HG03342 (cell line): ENCODE data around the gene PNPLA1.
A peak's percentile ranks its signal among the peaks of the same experiment; 100 is the strongest.

Source experiments
- ATAC-seq: cut with Tn5 transposase; IDR thresholded peaks from one replicate; pipeline ENCODE4 v1.9.1; 2021; ENCODE audit warnings: mild to moderate bottlenecking, moderate library complexity; ENCODE audit not compliant: unreplicated experiment

Gene PNPLA1, protein sequence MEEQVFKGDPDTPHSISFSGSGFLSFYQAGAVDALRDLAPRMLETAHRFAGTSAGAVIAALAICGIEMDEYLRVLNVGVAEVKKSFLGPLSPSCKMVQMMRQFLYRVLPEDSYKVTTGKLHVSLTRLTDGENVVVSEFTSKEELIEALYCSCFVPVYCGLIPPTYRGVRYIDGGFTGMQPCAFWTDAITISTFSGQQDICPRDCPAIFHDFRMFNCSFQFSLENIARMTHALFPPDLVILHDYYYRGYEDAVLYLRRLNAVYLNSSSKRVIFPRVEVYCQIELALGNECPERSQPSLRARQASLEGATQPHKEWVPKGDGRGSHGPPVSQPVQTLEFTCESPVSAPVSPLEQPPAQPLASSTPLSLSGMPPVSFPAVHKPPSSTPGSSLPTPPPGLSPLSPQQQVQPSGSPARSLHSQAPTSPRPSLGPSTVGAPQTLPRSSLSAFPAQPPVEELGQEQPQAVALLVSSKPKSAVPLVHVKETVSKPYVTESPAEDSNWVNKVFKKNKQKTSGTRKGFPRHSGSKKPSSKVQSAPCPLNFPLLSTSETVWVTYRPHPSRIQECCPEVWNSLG

DNA sequence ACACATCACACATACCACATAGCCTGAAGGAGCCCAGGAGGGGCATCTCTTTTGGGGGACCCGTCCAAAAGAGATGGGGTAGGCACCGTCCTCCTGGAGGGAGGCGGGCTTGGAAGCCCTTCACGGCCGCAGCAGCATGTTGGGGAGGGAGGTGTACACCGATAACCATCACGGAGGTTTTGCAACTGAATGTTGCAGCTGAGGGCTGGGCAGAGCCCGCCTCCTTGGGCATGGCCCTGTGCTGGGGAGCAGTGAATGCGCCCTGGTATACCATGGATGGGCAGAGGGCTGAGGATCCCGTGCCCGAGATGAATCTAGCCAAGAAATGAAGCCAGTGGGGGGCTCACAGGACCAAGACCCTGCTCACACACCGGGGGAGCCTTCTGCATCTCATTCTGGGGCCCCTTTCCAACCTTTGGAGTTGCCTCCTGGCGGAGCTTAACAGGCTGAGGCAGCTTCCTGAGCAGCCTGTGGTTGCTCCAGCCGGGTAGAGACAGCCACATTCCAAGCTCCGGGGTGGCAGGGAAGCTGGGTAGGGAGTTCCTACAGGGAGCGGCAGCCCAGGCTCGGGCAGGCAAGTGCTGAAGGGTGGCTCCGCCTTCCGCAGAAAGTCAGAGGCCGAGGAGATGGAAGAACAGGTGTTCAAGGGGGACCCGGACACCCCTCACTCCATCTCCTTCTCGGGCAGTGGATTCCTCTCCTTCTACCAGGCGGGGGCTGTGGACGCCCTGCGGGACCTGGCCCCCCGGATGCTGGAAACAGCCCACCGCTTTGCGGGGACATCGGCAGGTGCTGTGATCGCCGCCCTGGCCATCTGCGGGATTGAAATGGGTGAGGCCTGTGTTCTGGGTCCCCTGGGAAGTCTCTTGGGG, at the start of gene PNPLA1:
Gene PNPLA1, plus strand, starts transcription at position 227 of the 872 bp plus-strand sequence. Its CDS starts 400 bp downstream, at position 627.
- no peak for ATAC-seq

DNA sequence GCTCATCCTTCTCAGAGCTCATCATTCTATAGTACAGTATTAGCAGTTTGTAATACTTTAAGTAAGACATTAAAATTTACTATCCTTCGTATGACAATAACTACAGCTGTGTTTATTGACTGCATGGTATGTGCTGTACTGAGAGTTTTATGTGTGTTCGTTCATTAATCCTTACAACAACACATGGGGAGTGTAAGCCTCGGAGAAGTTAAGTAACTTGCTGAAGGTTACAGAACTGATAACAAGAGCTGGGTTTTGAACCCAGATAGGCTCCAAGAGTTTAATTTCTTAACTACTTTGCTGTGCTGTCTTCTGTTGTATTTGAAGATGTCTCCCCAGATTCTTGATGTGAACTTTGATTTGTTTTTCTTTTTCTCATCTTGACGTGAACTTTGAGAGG, 49.6 kb upstream of the PNPLA1 start:
- no peak for ATAC-seq

DNA sequence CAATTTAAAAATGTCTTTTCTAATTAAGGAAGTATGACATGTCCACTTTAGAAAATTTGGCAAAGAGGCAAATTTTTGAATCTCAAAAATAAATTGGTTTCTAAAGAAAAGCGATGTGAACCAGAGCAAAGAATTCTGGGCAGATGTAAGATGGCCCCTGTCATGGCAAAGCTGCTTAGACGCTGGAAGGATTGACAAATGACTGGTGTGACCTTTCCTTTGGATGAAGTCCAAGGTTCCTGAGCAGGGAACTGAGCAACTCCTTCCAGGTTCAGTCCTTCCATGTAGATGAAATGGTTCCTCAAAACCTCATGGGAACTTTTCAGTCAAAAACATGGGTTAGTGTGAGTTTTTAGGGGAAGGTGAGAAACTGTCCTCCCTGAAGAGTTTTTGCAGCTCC, 48.2 kb upstream of the PNPLA1 start:
- ATAC-seq: no peak

DNA sequence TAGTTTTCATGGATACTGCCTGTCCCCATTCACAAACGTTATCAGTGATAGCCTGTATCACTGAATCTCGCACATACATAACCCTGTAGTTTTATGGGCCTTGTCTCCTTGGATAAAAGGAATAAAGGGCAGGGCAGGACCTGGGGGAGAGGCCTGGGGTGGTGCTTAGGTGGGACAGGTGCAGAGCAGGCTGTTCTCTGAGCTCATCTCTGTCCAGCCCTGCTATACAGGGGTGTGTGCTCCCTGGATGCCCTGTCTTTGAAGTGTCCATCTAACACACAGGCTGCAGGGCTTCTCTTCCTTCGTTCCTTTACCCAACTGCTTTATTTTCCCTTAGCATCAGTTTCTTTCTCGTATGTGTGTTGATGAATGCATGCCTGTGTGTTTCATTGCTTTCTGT, 46.9 kb upstream of the PNPLA1 start:
- ATAC-seq: no peak

DNA sequence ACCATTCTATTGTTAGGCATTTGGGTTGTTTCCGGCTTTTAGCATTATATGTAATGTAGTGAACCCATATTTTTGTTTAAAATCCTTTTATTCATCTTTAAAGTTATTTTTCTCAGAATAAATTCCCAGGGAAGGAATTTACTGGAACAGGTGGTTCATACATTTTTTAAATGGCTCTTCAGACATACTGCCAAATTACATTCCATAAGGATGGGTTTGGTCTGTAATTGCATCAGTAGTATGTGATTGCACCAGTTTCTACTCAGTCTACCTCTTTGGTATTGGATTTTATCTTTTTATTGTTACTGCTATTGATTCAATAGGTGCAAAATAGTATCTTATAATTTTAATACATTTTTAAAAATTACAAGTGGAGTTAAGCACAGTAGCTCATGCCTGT, 46.2 kb upstream of the PNPLA1 start:
- ATAC-seq: no peak

DNA sequence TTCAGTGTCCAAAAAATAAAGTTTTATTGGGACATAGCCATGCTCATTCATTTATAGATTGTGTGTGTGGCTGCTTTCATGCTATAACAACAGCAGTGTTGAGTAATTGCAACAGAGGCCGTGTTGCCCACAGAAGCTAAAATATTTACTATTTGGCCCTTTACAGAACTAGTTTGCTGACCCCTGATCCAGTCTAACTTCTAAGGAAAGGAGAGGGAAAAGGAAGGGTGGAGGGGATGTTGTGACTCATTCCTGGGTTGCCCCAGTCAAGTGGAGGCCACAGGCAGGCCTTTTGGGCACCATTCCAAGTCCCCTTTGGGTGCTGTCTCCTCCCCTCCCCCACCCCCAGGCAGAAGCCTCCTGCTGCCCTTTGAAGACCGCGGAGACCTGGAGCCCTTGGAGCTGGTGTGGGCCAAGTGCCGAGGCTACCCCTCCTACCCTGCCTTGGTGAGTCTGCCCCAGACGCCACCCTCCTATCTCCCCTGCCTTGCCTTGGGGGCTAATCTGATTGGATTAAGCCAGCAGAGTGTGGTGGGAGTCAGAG, 44.9 kb upstream of the PNPLA1 start:
- no peak for ATAC-seq

DNA sequence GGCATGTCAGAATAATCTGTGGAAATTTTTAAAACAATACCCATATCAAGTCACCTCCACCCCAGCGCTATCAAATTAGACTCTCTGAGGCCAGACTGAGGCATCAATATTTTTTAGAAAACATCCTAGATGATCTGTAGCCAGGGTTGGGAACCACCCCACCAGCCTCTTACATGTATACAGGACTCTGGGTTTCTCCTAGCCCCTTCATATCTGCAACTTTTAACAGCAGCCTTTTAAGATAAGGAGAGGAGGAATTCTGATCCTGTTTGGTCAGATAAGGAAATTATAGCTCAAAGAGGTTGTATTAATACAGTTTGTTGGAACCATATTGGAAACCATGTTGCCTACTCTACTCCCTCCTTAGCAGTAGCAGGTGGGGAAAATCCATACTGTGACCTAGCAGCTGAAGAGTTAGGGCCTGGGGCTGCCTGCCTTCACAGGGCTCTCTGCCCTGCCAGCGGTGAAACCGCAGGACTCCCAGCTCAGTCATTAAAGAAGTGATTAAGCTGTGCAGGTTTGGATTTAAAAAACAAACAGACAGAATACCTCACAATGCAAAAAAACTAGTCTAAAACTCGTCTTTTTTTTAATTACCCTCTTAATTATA, 43.3 kb upstream of the PNPLA1 start:
- no peak for ATAC-seq

DNA sequence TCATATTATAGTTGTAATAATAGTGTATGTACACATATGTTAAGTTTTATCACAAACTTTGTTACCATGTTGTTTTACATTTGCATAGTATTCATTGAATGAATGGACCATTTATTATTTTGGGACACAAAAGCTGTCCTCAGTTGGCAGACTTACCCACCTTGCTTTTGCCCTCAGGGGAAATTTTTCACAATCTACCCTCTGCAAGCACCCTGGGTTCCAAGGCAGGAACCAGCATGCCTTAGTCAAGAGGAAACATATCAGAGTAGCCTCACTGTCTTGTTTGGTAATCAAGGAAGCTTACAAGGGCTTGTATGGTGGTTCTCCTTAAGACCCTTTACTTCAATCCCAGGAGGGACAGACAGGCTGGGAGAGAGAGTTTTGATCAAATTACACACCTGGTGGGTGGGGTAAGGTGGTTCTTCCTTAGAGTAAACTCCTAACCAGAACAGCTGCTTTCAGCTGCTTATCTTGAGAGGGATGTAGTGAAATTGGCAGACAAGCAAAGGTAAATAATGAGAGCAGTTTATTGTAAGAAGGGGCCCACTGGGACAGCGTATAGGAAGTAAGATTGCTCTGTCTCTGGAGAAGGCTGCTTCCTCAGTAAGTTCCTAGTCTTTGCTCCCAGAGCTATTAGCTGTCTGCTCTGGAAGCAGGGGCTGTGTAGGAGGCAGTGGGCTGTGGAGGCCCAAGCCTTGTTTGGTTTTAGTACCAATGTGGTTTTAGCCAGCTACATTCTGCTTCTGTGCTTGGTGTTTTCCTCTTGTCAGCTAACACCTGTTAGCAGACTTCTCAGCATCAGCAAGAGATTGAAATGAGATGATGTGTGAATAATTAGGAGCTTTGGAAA, 42.3 kb upstream of the PNPLA1 start:
- no peak for ATAC-seq

DNA sequence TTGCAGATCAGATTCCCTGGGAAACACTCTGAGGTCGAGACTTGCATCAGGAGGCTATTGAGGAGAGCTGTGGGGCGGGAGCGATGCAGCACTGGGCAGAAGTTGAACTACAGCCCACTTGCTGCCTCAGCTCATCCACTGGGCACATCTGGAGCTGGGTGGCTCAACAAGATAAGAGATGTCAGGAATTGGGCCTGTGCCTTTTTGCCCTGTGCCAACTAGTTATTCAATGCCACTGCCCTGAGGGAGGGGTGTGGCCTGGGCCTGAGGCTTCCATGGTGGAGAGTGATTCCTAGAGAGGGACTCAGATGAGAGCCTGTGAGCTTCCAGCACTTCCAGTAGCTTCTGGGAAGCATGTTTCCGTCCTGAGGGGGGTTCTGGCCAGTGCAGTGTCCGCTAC, 40.6 kb upstream of the PNPLA1 start:
- no peak for ATAC-seq

DNA sequence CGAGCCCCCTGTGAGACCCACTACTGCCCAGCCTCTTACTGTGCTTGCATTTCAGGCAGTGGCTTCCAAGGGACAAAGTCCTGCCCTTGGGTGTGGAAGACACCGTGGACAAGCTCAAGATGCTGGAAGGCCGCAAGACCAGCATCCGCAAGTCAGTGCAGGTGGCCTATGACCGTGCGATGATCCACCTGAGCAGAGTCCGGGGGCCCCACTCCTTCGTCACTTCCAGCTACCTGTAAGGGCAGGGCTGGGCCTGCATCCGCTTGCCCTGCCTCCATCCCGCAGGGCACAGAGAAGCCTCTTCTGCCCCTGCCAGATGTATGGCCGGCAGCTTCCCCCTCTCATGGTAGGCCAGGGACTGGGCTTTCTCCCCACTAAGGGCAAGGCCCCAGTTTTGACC, 39.5 kb upstream of the PNPLA1 start:
- ATAC-seq: no peak

DNA sequence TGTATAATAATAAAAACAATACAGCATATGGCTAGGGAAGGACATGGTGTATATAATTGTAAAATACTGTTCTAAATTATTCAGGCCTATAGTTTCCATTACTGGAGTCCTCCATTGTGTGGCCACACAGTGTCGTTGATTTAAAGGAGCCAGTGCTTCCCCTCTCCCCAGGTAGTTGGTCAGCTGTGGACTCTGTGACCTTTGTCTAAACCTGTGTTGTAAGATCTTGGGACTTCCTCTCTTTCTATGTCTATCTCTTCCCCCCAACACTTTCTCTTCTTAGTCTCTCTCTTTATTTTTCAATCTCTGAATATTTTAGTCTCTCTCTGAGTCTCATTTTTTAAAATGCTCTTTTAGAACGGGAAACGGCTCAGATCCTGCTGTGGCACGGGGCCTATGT, 37.7 kb upstream of the PNPLA1 start:
- no peak for ATAC-seq

DNA sequence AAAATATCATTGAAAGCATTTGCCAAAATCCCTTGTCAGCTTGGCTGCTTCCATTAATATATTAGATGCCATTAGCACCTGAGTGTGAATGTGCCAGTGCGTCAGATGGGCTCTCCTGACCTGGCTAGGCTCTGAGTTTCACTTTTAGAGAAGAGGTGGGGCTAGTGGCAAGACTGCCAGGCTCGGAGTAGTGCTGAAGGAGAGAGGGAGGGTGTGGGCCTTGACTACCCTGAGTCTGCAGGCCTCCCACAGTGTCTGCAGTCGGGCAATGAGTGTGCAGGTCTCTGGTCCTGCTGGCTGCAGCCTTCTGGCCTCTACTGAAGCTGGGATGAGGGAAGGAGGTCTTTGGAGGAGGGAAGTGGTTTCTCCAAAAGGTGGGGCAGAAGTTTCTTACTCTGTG, 34.6 kb upstream of the PNPLA1 start:
- no peak for ATAC-seq

DNA sequence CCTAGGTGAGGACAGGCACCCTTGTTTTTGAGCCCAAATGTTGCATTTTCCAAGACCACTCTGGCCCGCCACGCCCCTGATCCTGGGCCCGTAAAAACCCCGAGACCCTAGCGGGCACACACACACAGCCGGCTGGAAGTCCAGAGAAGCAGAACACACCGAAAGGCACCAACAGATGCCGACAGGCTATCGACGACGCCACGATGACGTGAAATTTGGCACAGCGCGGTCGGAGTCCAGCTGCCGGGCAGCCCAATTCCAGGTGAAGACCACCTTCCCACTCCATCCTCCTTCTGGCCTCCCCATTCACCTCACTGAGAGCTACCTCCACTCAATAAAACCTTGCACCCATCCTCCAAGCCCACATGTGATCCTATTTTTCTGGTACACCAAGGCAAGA, 34.0 kb upstream of the PNPLA1 start:
- no peak for ATAC-seq

DNA sequence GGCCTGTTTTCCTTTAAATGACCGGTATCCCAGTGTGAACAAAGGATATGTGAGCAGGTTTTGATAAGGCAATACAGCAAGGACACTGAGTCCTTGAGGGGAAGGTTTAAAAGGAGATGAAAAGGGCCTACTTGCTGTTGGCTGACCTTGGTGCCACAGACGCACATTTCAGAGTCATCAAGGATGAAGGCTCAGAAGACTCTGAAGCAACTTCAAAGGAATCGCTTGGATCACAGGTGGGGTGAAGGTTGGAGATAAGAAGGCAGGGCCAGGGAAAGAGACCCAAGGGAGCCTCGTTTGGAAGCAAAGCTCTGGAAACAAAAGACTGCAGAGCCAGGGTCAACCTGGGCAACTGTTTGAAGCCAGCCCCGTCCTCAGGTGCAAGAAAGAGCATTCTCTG, 30.1 kb upstream of the PNPLA1 start:
- ATAC-seq: no peak

DNA sequence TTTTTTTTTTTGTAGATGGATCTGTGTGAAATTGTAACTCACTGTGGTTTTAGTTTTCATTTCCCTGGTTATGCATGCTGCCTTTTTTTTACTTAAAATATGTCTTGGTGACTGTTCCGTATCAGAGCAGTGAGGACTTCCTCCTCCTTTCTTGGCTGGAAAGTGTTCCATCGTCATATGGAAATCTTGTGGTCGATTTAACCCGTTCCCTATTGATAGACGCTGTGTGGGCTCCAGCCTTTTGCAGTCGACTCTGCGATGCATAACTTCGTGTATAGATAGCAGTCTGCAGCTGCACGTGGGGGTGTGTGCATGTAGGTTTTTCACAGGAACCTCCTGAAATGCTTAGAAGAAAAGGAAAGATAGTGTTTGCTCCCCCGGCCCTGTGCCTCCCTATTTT, 28.1 kb upstream of the PNPLA1 start:
- peak; percentile 72 for ATAC-seq

DNA sequence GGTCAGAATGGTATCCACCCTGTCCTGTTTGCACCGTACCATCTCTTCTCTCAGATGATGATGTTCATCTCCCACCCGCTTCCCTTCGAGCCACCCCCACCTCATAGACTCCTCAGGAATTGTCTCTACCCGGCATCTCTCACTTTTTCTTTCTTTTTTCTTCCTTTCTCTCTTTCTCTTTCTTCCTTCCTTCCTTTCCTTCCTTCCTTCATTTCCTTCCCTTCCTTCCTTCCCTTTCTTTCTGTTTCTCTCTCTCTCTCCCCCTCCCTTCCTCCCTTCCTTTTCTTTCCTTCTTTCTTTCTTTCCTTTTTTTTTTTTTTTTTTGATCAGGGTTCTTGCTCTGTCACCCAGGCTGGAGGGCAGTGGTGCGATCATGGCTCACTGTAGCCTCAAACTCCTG, 27.7 kb upstream of the PNPLA1 start:
- no peak for ATAC-seq

DNA sequence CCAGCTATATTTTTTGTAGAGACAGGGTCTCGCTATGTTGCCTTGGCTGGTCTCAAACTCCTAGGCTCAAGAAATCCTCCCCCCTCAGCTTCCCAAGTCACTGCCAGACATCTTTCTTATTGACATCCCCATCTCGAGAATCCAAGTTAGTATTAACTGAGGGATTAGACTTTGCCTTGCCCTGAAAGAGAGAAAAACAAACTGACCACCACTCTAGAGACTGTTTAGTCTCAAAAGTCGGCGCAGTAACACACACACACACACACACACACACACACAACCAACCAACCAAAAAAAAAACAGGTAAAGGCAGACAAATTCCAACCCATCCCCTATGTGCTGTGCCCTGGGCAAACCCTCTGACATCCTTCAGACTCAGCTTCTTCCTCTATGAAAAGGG, 27.2 kb upstream of the PNPLA1 start:
- ATAC-seq: no peak

DNA sequence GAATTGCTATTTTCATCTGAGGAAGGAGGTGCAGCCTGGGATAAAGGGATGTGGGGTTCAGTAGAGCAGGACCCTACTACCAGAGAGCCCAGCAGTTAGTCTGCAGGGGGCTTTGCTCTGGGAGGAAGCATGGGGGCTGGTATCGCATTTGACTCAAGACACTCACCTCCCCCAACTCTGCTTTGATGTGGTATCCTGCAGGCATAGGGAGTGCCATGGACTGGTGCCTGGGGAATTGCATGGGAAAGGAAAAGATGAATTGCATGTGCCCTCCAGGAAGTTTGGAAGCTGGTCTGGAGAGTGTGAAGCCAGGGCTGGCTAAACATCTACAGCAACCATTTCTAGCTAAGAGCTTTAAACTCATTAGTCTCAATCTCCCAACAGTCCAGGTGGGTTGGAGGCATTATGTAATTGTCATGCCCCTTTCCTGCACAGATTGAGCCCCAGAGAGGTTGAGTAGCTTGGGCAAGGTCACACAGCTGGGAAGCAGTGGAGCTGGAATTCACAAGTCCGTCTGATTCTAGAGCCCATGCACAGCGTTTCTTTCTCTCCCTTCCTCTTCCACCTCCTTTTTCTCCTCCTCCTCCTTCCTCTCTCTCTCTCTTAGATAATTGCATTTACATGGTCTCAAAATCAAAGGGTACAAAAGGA, 26.2 kb upstream of the PNPLA1 start:
- no peak for ATAC-seq

DNA sequence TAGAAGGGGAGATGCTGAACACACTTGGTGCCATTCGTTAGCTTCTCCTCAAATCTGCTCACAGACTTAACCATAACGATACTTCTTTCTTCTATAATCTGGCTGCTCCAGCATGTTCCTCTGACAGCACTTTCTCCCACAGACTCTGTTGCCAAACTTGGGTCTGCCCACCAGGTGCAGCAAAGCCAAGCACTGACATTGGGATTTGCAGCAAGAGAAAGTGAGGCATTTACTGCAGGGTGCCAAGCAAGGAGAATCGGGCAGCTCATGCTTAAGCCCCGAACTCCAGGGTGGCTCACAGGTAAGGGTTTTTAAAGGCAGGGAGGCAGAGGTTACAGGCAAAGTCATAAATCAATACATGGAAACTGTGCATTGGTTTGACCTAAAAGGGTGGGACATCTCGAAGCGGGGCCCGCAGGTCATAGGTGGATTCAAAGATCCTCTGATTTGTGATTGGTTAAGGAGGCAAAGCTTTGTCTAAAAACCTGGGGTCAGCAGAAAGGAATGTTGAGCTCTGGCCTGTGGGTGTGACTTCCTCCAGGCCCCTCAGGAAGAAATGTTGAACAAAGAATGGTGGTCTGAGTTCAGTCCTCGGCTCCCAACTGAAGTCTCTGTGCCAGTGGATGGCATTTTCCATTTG, 25.1 kb upstream of the PNPLA1 start:
- ATAC-seq: no peak
